ENCODE data around the gene ZNF524.

The ZNF524 gene

GRCh38 chr19:55599842-55600661, at the start of gene ZNF524:
Gene ZNF524, plus strand, starts transcription at chr19:55600288. Its CDS starts 1,825 bp downstream, at chr19:55602113.
- peak within 1 kb of the TSS; percentile 92 to 97 (median 94) for H3K9ac ChIP-seq
- H3K4me1 ChIP-seq, result peaks cover 30 to 52% (median 38%) of the 10 kb centered on the region in 10 experiments
- TF ChIP-seq Cebpa-rat (IDR thresholded peaks at IDR 0.05), result no peak
- peaks cover 0 to 8% (median 0%) of the 10 kb centered on the region in 11 experiments; a peak in 1 of 22 replicates for H4K20me1 ChIP-seq
- peaks cover 31 to 49% (median 43%) of the 10 kb centered on the region in 11 experiments for H3K36me3 ChIP-seq
- H3K27ac ChIP-seq, result peak within 1 kb of the TSS; percentile 95 to 99 (median 97)
- H3K9me3 ChIP-seq (replicated peaks in 1 of 11), result peaks cover 0 to 21% (median 12%) of the 10 kb centered on the region in 11 experiments; a peak in 17 of 22 replicates
- H3K4me2 ChIP-seq, result peak within 1 kb of the TSS; percentile 75 to 96 (median 87)
- H3K27me3 ChIP-seq, result no peaks in the 10 kb centered on the region
- H3K4me3 ChIP-seq, result peak within 1 kb of the TSS; percentile 64 to 79 (median 70)

DNA sequence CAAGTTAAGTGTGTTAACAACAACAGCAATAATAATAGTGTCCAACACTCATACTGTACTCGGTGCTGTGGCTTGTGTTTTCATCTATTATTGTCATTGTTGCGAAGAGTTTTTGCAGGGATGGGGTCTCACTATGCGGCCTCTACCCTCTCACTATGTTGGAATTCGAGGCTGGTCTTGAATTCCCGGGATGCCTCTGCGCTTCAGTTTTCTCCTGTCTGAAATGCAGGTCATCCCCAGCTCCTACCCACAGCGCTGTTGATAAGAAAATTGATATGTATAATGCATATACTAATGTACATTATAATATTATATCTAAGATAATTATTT, 49.8 kb upstream of the ZNF524 start:
- Histone ChIP-seq H3K27me3 (no peaks in the 10 kb centered on the region), H4K20me1 (no peaks in the 10 kb centered on the region), H3K4me2 (peak overlapping the region; percentile 83 to 99 (median 91)), H3K4me3 (peak overlapping the region; percentile 41 to 67 (median 52); a peak in 17 of 20 replicates), H3K9me3 (replicated peaks in 1 of 11) (no peaks in the 10 kb centered on the region), H3K9ac (peak overlapping the region; percentile 57 to 84 (median 72); a peak in 21 of 22 replicates), H3K36me3 (no peaks in the 10 kb centered on the region), H3K27ac (peak overlapping the region; percentile 59 to 98 (median 77); a peak in 20 of 22 replicates), H3K4me1 (peaks cover 57 to 84% (median 78%) of the 10 kb centered on the region in 10 experiments)
- no peak for TF ChIP-seq Cebpa-rat (IDR thresholded peaks at IDR 0.05)

- H3K9me3 ChIP-seq (replicated peaks in 1 of 11), result no peaks in the 10 kb centered on the region
- no peak overlapping the region for H3K4me3 ChIP-seq
- peaks cover 38 to 64% (median 59%) of the 10 kb centered on the region in 10 experiments for H3K4me1 ChIP-seq
- H3K27ac ChIP-seq, result no peak overlapping the region
- TF ChIP-seq Cebpa-rat (IDR thresholded peaks at IDR 0.05), result no peak
- no peaks in the 10 kb centered on the region for H4K20me1 ChIP-seq
- peak overlapping the region in 8 of 11 experiments; percentile 33 to 60 (median 46); a peak in 11 of 22 replicates for H3K4me2 ChIP-seq
- H3K27me3 ChIP-seq, result no peaks in the 10 kb centered on the region
- H3K36me3 ChIP-seq, result no peaks in the 10 kb centered on the region
- no peak overlapping the region for H3K9ac ChIP-seq
Measured at GRCh38 chr19:55552206-55552605, 47.9 kb upstream of the ZNF524 start.

- TF ChIP-seq Cebpa-rat (IDR thresholded peaks at IDR 0.05), result no peak
- peak overlapping the region in 10 of 11 experiments; percentile 4 to 60 (median 38); a peak in 18 of 22 replicates for H3K4me2 ChIP-seq
- H4K20me1 ChIP-seq, result no peaks in the 10 kb centered on the region
- H3K4me1 ChIP-seq, result peaks cover 38 to 60% (median 57%) of the 10 kb centered on the region in 10 experiments
- no peak overlapping the region; a peak in 1 of 22 replicates for H3K9ac ChIP-seq
- no peaks in the 10 kb centered on the region for H3K27me3 ChIP-seq
- no peak overlapping the region for H3K27ac ChIP-seq
- no peak overlapping the region for H3K4me3 ChIP-seq
- H3K36me3 ChIP-seq, result no peaks in the 10 kb centered on the region
- no peaks in the 10 kb centered on the region for H3K9me3 ChIP-seq (replicated peaks in 1 of 11)
Measured at GRCh38 chr19:55552620-55553019, 47.5 kb upstream of the ZNF524 start.

- Histone ChIP-seq H3K27ac (no peak overlapping the region), H4K20me1 (no peaks in the 10 kb centered on the region), H3K36me3 (no peaks in the 10 kb centered on the region), H3K4me1 (peaks cover 38 to 55% (median 50%) of the 10 kb centered on the region in 10 experiments), H3K9ac (no peak overlapping the region; a peak in 2 of 22 replicates), H3K27me3 (no peaks in the 10 kb centered on the region), H3K4me3 (no peak overlapping the region), H3K9me3 (replicated peaks in 1 of 11) (no peaks in the 10 kb centered on the region), H3K4me2 (peak overlapping the region in 9 of 11 experiments; percentile 30 to 60 (median 40); a peak in 18 of 22 replicates)
- no peak for TF ChIP-seq Cebpa-rat (IDR thresholded peaks at IDR 0.05)
Measured at GRCh38 chr19:55553217-55554182, 46.6 kb upstream of the ZNF524 start.

GRCh38 chr19:55554302-55554701, 45.8 kb upstream of the ZNF524 start:
- Histone ChIP-seq H3K9me3 (replicated peaks in 1 of 11) (no peaks in the 10 kb centered on the region), H3K36me3 (no peaks in the 10 kb centered on the region), H3K27ac (no peak overlapping the region), H3K9ac (no peak overlapping the region), H3K4me3 (no peak overlapping the region), H3K4me1 (peaks cover 30 to 47% (median 42%) of the 10 kb centered on the region in 10 experiments), H3K27me3 (no peaks in the 10 kb centered on the region), H4K20me1 (no peaks in the 10 kb centered on the region), H3K4me2 (no peak overlapping the region)
- TF ChIP-seq Cebpa-rat (IDR thresholded peaks at IDR 0.05), result no peak

GRCh38 chr19:55554741-55555152, 45.3 kb upstream of the ZNF524 start:
- H3K4me3 ChIP-seq, result no peak overlapping the region
- no peak overlapping the region for H3K9ac ChIP-seq
- H3K36me3 ChIP-seq, result no peaks in the 10 kb centered on the region
- no peaks in the 10 kb centered on the region for H4K20me1 ChIP-seq
- peaks cover 27 to 42% (median 38%) of the 10 kb centered on the region in 10 experiments for H3K4me1 ChIP-seq
- H3K27me3 ChIP-seq, result no peaks in the 10 kb centered on the region
- H3K4me2 ChIP-seq, result no peak overlapping the region
- no peak overlapping the region for H3K27ac ChIP-seq
- TF ChIP-seq Cebpa-rat (IDR thresholded peaks at IDR 0.05), result no peak
- H3K9me3 ChIP-seq (replicated peaks in 1 of 11), result no peaks in the 10 kb centered on the region

DNA sequence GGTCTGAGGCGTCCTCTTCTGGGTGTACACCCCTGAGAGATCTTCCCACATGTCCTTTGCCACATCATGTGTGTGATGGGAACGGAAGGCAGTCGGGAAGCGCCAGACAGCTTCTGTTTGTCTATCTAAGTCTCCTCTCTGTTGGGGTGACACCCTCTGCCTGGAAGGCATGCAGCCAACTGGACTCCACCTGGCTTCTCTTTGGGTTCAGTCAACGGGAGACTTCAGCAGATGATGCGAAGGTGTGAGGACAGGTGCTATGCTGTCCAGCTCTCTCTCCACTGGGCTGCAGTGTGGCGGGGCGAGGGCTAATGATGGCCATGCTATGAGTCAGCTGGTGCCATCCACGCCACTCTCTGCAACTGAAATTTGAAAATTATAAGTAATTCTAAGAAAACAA, 40.4 kb upstream of the ZNF524 start:
- H3K27ac ChIP-seq, result no peak overlapping the region
- H3K36me3 ChIP-seq, result no peaks in the 10 kb centered on the region
- H3K4me2 ChIP-seq, result no peak overlapping the region
- no peak for TF ChIP-seq Cebpa-rat (IDR thresholded peaks at IDR 0.05)
- H3K4me3 ChIP-seq, result no peak overlapping the region
- H3K9ac ChIP-seq, result no peak overlapping the region
- no peaks in the 10 kb centered on the region for H4K20me1 ChIP-seq
- H3K4me1 ChIP-seq, result peaks cover 0 to 15% (median 9%) of the 10 kb centered on the region in 10 experiments; a peak in 13 of 20 replicates
- peaks cover 0 to 9% (median 0%) of the 10 kb centered on the region in 11 experiments; a peak in 7 of 22 replicates for H3K9me3 ChIP-seq (replicated peaks in 1 of 11)
- no peaks in the 10 kb centered on the region for H3K27me3 ChIP-seq
